Activated CD4-positive, alpha-beta T cell treated with anti-CD3 and anti-CD28 coated beads for 36 hours (primary cell): Measurements from ENCODE around the gene TMEM236. TPM values are rescaled to one million over a fixed set of nuclear protein-coding genes. Genes with fewer than 3 reads are reported as not detected.

Experiments
- ATAC-seq: fragments of 200-7000 bp; cut with Tn5 transposase; one replicate; pipeline ENCODE4 v1.10.0; 2021; ENCODE audit warnings: mild to moderate bottlenecking, moderate library complexity
- CTCF ChIA-PET: fragments of 350-600 bp; sonication (Branson Sonifier 250); formaldehyde crosslinking; loops from one replicate; lab custom pipeline; 2021; ENCODE audit warnings: antibody characterized with exemption; lab: Charles Lee
- POLR2A ChIA-PET: fragments of 350-600 bp; sonication (Branson Sonifier 250); formaldehyde crosslinking; loops from one replicate; lab custom pipeline; 2021; ENCODE audit warnings: antibody characterized with exemption, inconsistent platforms; lab: Charles Lee
- DNase-seq: peaks from one replicate; pipeline ENCODE4 v3.0.0-alpha.2; 2020
- H3K27ac Mint-ChIP-seq: one replicate; pipeline ENCODE4 v1.8.0; 2021; ENCODE audit warnings: mixed read lengths
- H3K27me3 Mint-ChIP-seq: one replicate; pipeline ENCODE4 v1.8.0; 2021; ENCODE audit warnings: mixed read lengths
- H3K36me3 Mint-ChIP-seq: one replicate; pipeline ENCODE4 v1.8.0; 2021; ENCODE audit warnings: low read depth, mixed read lengths
- H3K4me1 Mint-ChIP-seq: one replicate; pipeline ENCODE4 v1.8.0; 2021; ENCODE audit warnings: mixed read lengths
- H3K4me3 Mint-ChIP-seq: one replicate; pipeline ENCODE4 v1.8.0; 2021; ENCODE audit warnings: mild to moderate bottlenecking, moderate library complexity, mixed read lengths
- H3K9me3 Mint-ChIP-seq: one replicate; pipeline ENCODE4 v1.8.0; 2021; ENCODE audit warnings: low read depth, mixed read lengths
- intact Hi-C, 2 experiments: fragments of 100-400 bp; cut with DNase I in 1 of 2; cut with micrococcal nuclease in 1 of 2; formaldehyde crosslinking; loops; one replicate each; pipeline versions ENCODE4 v1.14.2 to v1.15.1; 2022 to 2024; cut with DNase I, micrococcal nuclease
- total RNA-seq, 2 experiments: library from RNA; stranded (reverse); gene quantifications; one replicate each; pipeline ENCODE4 v1.2.3, GENCODE V29; 2021

TMEM236 gene
- total RNA-seq, 2 experiments from 2014 or later = 0.02 to 0.05 TPM

DNA sequence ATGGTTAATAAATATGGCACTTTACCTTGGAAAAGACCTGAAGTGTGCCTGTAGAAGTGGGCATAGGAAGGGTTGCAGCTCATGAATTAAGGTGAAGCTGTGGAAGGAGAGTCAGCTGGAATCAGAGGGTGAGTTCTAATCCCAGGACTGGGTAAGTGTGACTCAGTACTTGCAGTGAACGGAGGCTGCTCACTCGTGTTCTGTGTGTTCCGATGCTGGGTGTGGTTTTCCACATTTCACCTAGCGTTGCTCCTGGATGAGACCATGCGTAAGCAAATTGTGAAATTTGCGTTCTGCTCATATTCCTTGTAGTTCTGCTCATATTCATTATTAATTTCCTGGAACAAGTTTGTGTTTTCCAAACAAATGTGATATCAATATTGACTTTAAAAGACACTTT is 22.4 kb upstream of the TMEM236 start:
- CTCF ChIA-PET = no interaction called here
- Mint-ChIP-seq H3K27ac (no peak overlapping the region), H3K36me3 (no peaks in the 10 kb centered on the region)

DNA sequence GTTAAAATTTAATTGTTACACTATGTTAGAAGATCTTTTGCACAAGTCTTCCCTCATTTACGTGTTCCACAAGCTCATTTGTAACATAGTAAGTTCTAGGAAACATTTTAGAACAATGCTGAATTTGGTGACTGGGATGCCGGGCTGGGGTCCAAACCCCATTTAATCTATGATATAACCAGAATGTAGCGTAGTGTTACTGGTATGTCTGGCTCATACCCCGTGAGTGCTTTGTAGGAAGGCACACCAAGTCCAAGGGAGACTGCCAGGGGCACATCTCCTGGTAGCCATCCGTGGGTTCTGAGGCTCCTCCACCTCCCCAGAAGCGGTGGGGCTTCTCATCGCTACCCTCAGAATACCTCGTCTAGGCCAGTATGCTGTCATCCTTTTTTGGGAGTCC is 21.3 kb upstream of the TMEM236 start:
- ATAC-seq (no peak), DNase-seq (no peak)
- no peaks in the 10 kb centered on the region for H3K36me3 Mint-ChIP-seq
- POLR2A ChIA-PET = no interaction called here
- H3K4me1 Mint-ChIP-seq = no peaks in the 10 kb centered on the region
- no peak overlapping the region for H3K27ac Mint-ChIP-seq
- no peak overlapping the region for H3K4me3 Mint-ChIP-seq
- no peaks in the 10 kb centered on the region for H3K9me3 Mint-ChIP-seq
- CTCF ChIA-PET = interaction anchor here (0.6 to 1.0 kb wide), 2 partner anchors 124 to 425 kb away, joined by 3 read pairs; no protein-coding TSS in a partner anchor
- H3K27me3 Mint-ChIP-seq = no peaks in the 10 kb centered on the region
- intact Hi-C loops = no loop called here

More for the DNA sequence above, 22.4 kb upstream of the TMEM236 start:
- H3K4me3 Mint-ChIP-seq = no peak overlapping the region
- H3K4me1 Mint-ChIP-seq = no peaks in the 10 kb centered on the region
- POLR2A ChIA-PET = no interaction called here
- no peaks in the 10 kb centered on the region for H3K9me3 Mint-ChIP-seq
- H3K27me3 Mint-ChIP-seq = no peaks in the 10 kb centered on the region
- ATAC-seq (no peak), DNase-seq (no peak)
- intact Hi-C loops = no loop called here

- no peaks in the 10 kb centered on the region for H3K9me3 Mint-ChIP-seq
- H3K27me3 Mint-ChIP-seq = no peaks in the 10 kb centered on the region
- H3K4me3 Mint-ChIP-seq = no peak overlapping the region
- DNase-seq = no peak
- no peak overlapping the region for H3K27ac Mint-ChIP-seq
- ChIA-PET POLR2A (no interaction called here), CTCF (interaction anchor here (0.6 kb wide), 1 partner anchor 424 kb away, joined by 3 read pairs; no protein-coding TSS in a partner anchor)
- no peaks in the 10 kb centered on the region for H3K36me3 Mint-ChIP-seq
- ATAC-seq = no peak
- intact Hi-C loops = no loop called here
- H3K4me1 Mint-ChIP-seq = no peaks in the 10 kb centered on the region
These were observed 20.5 kb upstream of the TMEM236 start for GRCh38 chr10:17731331-17732020.

- H3K36me3 Mint-ChIP-seq = no peaks in the 10 kb centered on the region
- peaks cover 2% of the 10 kb centered on the region for H3K4me1 Mint-ChIP-seq
- H3K27ac Mint-ChIP-seq = no peak overlapping the region
- intact Hi-C loops = no loop called here
- ChIA-PET POLR2A (no interaction called here), CTCF (interaction anchor here (0.6 to 1.0 kb wide), 2 partner anchors 8 to 1339 kb away, joined by 3 read pairs; no protein-coding TSS in a partner anchor)
- no peak for ATAC-seq
- H3K27me3 Mint-ChIP-seq = no peaks in the 10 kb centered on the region
- H3K9me3 Mint-ChIP-seq = no peaks in the 10 kb centered on the region
- no peak for DNase-seq
- no peak overlapping the region for H3K4me3 Mint-ChIP-seq
These were observed 18.4 kb upstream of the TMEM236 start for GRCh38 chr10:17733620-17734019.

- H3K36me3 Mint-ChIP-seq = no peaks in the 10 kb centered on the region
- ChIA-PET POLR2A (no interaction called here), CTCF (interaction anchor here (0.6 to 1.0 kb wide), 2 partner anchors 17 to 1338 kb away, joined by 3 read pairs; no protein-coding TSS in a partner anchor)
- intact Hi-C loops = loop anchor here in 1 of 2 experiments (5.0 kb wide), 1 partner anchor 503 kb away; no protein-coding TSS in a partner anchor
- H3K9me3 Mint-ChIP-seq = no peaks in the 10 kb centered on the region
- DNase-seq (no peak), ATAC-seq (no peak)
- H3K27ac Mint-ChIP-seq = no peak overlapping the region
- H3K4me1 Mint-ChIP-seq = peaks cover 2% of the 10 kb centered on the region
- no peaks in the 10 kb centered on the region for H3K27me3 Mint-ChIP-seq
- H3K4me3 Mint-ChIP-seq = no peak overlapping the region
These were observed 17.4 kb upstream of the TMEM236 start for GRCh38 chr10:17734432-17735080.

DNA sequence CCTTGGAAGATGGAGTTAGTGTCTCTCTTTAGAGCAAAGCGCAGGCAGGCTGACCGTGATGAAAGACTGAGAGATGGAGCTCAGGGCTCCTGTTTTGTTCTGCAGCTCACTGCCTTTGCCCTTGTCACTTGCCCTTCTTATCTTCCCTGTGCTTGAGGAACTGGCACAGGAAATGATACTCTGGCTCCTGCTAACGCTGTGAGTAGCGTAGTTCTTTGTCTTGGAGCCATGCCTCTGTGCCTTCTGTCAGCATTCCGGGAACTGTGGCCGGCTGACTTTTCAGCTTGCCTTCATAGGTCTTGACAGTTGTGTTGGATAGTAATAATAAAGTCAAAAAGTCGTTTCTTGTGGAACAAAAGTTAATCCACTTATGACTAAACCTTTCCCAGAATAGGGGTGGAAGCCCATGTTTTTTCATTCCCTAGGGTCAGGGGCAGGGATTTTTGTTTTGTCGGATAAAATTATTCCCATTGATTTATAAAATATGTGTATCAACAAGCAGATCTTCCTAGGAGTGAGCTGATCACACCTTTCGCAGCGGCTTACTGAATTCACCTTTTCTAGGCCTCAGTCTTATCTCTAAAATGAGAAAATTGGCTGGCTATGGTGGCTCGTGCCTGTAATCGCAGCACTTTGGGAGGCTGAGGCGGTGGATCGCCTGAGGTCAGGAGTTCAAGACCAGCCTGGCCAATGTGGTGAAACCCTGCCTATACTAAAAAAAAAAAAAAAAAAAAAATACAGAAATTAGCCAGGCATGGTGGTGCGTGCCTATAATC is 16.6 kb upstream of the TMEM236 start:
- no peaks in the 10 kb centered on the region for H3K36me3 Mint-ChIP-seq
- POLR2A ChIA-PET = interaction anchor here (0.6 kb wide), 2 partner anchors 123 to 920 kb away, joined by 3 read pairs; no protein-coding TSS in a partner anchor
- CTCF ChIA-PET = interaction anchor here (0.9 kb wide), 1 partner anchor 81 kb away, joined by 3 read pairs; no protein-coding TSS in a partner anchor

DNA sequence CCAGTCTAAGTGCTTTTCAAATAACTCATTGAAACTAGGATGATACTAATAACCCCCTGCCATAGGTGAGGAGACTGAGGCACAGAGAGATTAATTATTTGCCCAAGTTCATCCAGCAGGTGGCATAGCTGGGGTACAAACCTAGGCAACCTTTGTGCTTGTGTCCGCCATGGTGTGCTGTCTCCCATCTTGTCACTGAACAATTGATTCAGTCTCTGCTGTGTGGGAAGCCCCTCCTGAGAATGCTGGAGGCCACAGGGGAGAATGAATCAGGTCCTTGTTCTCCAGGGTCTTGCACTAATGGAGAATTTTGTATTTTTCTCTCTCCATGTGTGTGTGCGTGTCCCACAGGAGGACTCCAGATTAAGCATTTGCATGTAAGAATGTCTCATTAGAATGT is 15.8 kb upstream of the TMEM236 start:
- Mint-ChIP-seq H3K4me1 (peaks cover 2% of the 10 kb centered on the region), H3K9me3 (no peaks in the 10 kb centered on the region), H3K36me3 (no peaks in the 10 kb centered on the region), H3K27me3 (no peaks in the 10 kb centered on the region), H3K27ac (no peak overlapping the region), H3K4me3 (no peak overlapping the region)
- ATAC-seq (no peak), DNase-seq (no peak)
- ChIA-PET CTCF (interaction anchor here (1.0 to 1.6 kb wide), 4 partner anchors 9 to 45 kb away, joined by 3 to 5 read pairs (median 4); no protein-coding TSS in a partner anchor), POLR2A (interaction anchor here (0.6 kb wide), 1 partner anchor 921 kb away, joined by 3 read pairs; no protein-coding TSS in a partner anchor)
- intact Hi-C loops = loop anchor here in 1 of 2 experiments (5.0 kb wide), 1 partner anchor 501 kb away; no protein-coding TSS in a partner anchor

More for the DNA sequence above, 16.6 kb upstream of the TMEM236 start:
- Mint-ChIP-seq H3K4me3 (no peak overlapping the region), H3K9me3 (no peaks in the 10 kb centered on the region), H3K27ac (no peak overlapping the region), H3K4me1 (peaks cover 2% of the 10 kb centered on the region), H3K27me3 (no peaks in the 10 kb centered on the region)
- DNase-seq (no peak), ATAC-seq (no peak)
- intact Hi-C loops = loop anchor here in 1 of 2 experiments (5.0 kb wide), 1 partner anchor 502 kb away; no protein-coding TSS in a partner anchor

- no peak for DNase-seq
These were observed 14.7 kb upstream of the TMEM236 start for GRCh38 chr10:17737027-17737965.

GRCh38 chr10:17740668-17741067 is 11.3 kb upstream of the TMEM236 start:
- intact Hi-C loops = loop anchor here in 1 of 2 experiments (5.0 to 10.0 kb wide), 2 partner anchors 446 to 477 kb away; no protein-coding TSS in a partner anchor

More at GRCh38 chr10:17737027-17737965, 14.7 kb upstream of the TMEM236 start:
- Mint-ChIP-seq H3K36me3 (no peaks in the 10 kb centered on the region), H3K27me3 (no peaks in the 10 kb centered on the region), H3K9me3 (no peaks in the 10 kb centered on the region), H3K4me3 (no peak overlapping the region), H3K4me1 (peaks cover 2% of the 10 kb centered on the region), H3K27ac (no peak overlapping the region)
- CTCF ChIA-PET = interaction anchor here (1.0 to 1.6 kb wide), 6 partner anchors 8 to 118 kb away, joined by 3 to 5 read pairs (median 4); no protein-coding TSS in a partner anchor
- intact Hi-C loops = loop anchor here in 1 of 2 experiments (5.0 kb wide), 1 partner anchor 500 kb away; no protein-coding TSS in a partner anchor
- ATAC-seq = no peak
- POLR2A ChIA-PET = no interaction called here

GRCh38 chr10:17742918-17743317 is 9.1 kb upstream of the TMEM236 start:
- Mint-ChIP-seq H3K9me3 (no peaks in the 10 kb centered on the region), H3K4me1 (peaks cover 5% of the 10 kb centered on the region), H3K4me3 (no peak overlapping the region), H3K27me3 (no peaks in the 10 kb centered on the region), H3K27ac (no peak overlapping the region), H3K36me3 (no peaks in the 10 kb centered on the region)
- intact Hi-C loops = loop anchor here (1.0 to 10.0 kb wide), 4 partner anchors 136 to 914 kb away; no protein-coding TSS in a partner anchor
- ATAC-seq (peak; percentile 30), DNase-seq (peak; percentile 83)
- ChIA-PET CTCF (interaction anchor here (0.7 to 2.8 kb wide), 5 partner anchors 68 to 292 kb away, joined by 3 to 19 read pairs (median 3); no protein-coding TSS in a partner anchor), POLR2A (no interaction called here)

More at GRCh38 chr10:17740668-17741067, 11.3 kb upstream of the TMEM236 start:
- Mint-ChIP-seq H3K27me3 (no peaks in the 10 kb centered on the region), H3K27ac (no peak overlapping the region), H3K36me3 (no peaks in the 10 kb centered on the region), H3K9me3 (no peaks in the 10 kb centered on the region), H3K4me1 (peaks cover 7% of the 10 kb centered on the region), H3K4me3 (no peak overlapping the region)
- ATAC-seq (no peak), DNase-seq (no peak)
- CTCF ChIA-PET = interaction anchor here (1.2 to 2.8 kb wide), 2 partner anchors 131 to 135 kb away, joined by 4 to 19 read pairs; no protein-coding TSS in a partner anchor
- POLR2A ChIA-PET = no interaction called here
